WERI-Rb-1 (cell line): Measurements from ENCODE around the gene PDE4A.
A peak's percentile ranks its signal among the peaks of the same experiment; 100 is the strongest.
"Not testable (repeated sequence)": the region's sequence is repeated elsewhere in the genome, so short reads cannot be mapped to it uniquely, and the experiment has no call there.

ENCODE experiments used
- DNase-seq: peaks from one replicate; pipeline ENCODE4 v3.0.0-alpha.2; 2020
- H3K27ac ChIP-seq: fragments of 250-450 bp; sonication (Bioruptor Pico); 2 replicates; pipeline ENCODE4 v1.5.1; 2020; ENCODE audit warnings: mild to moderate bottlenecking, moderate library complexity
- H3K27me3 ChIP-seq: fragments of 250-450 bp; sonication (Bioruptor Pico); 2 replicates; pipeline ENCODE4 v1.5.1; 2021; ENCODE audit warnings: mild to moderate bottlenecking, low read depth, moderate library complexity; ENCODE audit not compliant: insufficient read depth, severe bottlenecking
- H3K36me3 ChIP-seq: fragments of 250-450 bp; sonication (Bioruptor Pico); 2 replicates; pipeline ENCODE4 v1.5.1; 2020; ENCODE audit warnings: mild to moderate bottlenecking, moderate library complexity
- H3K4me3 ChIP-seq: 2 replicates; pipeline ENCODE4 v1.5.1; 2011; ENCODE audit warnings: low read depth, mild to moderate bottlenecking, control low read depth, low read length
- H3K9me3 ChIP-seq: fragments of 250-450 bp; sonication (Bioruptor Pico); 2 replicates; pipeline ENCODE4 v1.5.1; 2021; ENCODE audit warnings: mild to moderate bottlenecking, moderate library complexity; ENCODE audit not compliant: severe bottlenecking
- CTCF ChIP-seq: IDR thresholded peaks from 2 replicates; pipeline ENCODE4 v1.5.1; 2011; ENCODE audit warnings: low read depth, mild to moderate bottlenecking, control low read depth, inconsistent platforms, low read length

PDE4A gene

DNA sequence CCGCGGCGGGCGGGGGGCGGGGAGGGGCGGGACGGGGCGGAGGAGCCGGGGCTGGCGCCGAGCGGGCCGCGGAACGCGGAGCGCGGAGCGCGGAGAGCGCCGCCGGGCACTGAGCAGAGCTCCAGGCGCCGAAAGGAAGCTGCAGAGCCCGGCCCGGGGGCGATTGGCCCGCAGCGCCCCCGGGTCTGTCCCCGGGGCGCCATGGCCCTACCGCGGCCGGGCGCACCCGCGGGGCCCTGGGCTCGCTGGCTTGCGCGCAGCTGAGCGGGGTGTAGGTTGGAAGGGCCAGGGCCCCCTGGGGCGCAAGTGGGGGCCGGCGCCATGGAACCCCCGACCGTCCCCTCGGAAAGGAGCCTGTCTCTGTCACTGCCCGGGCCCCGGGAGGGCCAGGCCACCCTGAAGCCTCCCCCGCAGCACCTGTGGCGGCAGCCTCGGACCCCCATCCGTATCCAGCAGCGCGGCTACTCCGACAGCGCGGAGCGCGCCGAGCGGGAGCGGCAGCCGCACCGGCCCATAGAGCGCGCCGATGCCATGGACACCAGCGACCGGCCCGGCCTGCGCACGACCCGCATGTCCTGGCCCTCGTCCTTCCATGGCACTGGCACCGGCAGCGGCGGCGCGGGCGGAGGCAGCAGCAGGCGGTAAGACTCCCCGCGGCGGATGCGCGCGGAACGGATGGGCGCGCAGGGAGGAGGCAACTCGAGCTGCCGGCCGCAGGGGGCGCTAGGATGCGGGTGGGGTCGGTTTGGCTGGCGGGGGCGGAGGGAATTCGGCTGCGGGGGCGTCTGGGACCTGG lies at the start of gene PDE4A:
Gene PDE4A (plus strand): TSS at position 95 of the 796 bp plus-strand sequence. CDS start 227 bp downstream, at position 322.
- peak; percentile 80 for TF ChIP-seq CTCF
- H3K36me3 ChIP-seq: no peaks in the 10 kb centered on the region
- peaks cover 2% of the 10 kb centered on the region for H3K9me3 ChIP-seq
- H3K4me3 ChIP-seq: peak within 1 kb of the TSS; percentile 66
- peaks cover 5% of the 10 kb centered on the region for H3K27me3 ChIP-seq
- peak; percentile 77 for DNase-seq
- H3K27ac ChIP-seq: peak within 1 kb of the TSS; percentile 78

DNA sequence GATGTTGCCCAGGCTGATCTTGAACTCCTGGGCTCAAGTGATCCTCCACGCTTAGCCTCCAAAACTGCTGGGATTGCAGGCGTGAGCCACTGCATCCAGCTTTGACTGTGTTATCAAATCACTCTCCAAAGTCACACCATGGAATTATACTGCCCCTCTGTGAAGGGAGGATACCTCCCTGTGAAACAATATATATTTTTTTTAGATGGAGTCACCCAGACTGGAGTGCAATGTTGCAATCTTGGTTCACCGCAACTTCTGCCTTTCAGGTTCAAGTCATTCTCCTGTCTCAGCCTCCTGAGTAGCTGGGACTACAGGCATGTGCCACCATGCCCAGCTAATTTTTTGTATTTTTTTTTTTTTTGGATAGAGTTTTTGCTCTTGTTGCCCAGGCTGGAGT lies 47.6 kb upstream of the PDE4A start:
- no peaks in the 10 kb centered on the region for H3K27me3 ChIP-seq
- DNase-seq: no peak
- no peak for TF ChIP-seq CTCF
- H3K9me3 ChIP-seq: no peaks in the 10 kb centered on the region
- no peak overlapping the region for H3K4me3 ChIP-seq
- H3K27ac ChIP-seq: no peak overlapping the region
- peaks cover 42% of the 10 kb centered on the region for H3K36me3 ChIP-seq

GRCh38 chr19:10374931-10375330 lies 45.4 kb upstream of the PDE4A start:
- H3K4me3 ChIP-seq: no peak overlapping the region
- H3K36me3 ChIP-seq: peaks cover 35% of the 10 kb centered on the region
- DNase-seq: no peak
- no peaks in the 10 kb centered on the region for H3K9me3 ChIP-seq
- H3K27me3 ChIP-seq: no peaks in the 10 kb centered on the region
- H3K27ac ChIP-seq: no peak overlapping the region
- no peak for TF ChIP-seq CTCF

DNA sequence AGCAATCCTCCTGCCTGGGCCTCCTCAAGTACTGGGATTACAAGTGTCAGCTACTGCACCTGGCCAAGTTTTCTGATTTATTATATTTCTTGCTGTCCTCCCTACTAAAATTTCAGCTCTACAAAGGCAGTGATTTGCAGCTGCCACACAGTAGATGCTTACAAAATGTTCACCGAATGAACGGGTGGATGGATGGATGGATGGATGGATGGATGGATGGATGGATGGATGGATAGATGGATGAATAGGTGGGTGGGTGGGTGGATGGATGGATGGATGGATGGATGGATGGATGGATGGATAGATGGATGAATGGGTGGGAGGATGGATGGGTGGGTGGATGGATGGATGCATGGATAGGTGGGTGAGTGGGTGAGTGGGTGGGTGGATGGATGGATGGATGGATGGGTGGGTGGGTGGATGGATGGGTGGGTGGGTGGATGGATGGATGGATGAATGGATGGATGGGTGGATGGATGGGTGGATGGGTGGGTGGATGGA lies 43.1 kb upstream of the PDE4A start:
- H3K27me3 ChIP-seq, H3K9me3 ChIP-seq, DNase-seq, H3K27ac ChIP-seq, H3K4me3 ChIP-seq: not testable (repeated sequence)
- peaks cover 32% of the 10 kb centered on the region for H3K36me3 ChIP-seq

DNA sequence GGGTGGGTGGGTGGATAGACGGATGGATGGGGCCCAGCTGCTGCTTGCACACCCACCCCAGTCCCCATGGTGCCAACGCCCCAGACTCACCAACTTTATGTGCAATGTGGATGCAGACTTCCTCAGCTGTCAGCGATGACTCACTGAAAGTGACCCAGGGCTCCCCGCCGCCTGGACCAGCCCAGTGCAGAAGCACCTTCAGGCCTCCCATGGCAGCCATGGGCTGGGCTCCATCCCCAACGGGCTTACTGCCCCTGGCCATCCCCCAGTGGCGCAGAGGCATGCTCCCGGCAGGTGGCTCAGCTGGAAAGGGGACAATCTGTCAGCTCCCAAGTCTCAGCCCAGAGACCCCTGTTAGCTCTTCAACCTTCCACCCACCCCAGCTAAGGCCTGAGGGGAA lies 42.2 kb upstream of the PDE4A start:
- DNase-seq: no peak
- no peak for TF ChIP-seq CTCF
- Histone ChIP-seq H3K27me3 (no peaks in the 10 kb centered on the region), H3K4me3 (no peak overlapping the region), H3K36me3 (peaks cover 32% of the 10 kb centered on the region), H3K9me3 (no peaks in the 10 kb centered on the region), H3K27ac (no peak overlapping the region)

DNA sequence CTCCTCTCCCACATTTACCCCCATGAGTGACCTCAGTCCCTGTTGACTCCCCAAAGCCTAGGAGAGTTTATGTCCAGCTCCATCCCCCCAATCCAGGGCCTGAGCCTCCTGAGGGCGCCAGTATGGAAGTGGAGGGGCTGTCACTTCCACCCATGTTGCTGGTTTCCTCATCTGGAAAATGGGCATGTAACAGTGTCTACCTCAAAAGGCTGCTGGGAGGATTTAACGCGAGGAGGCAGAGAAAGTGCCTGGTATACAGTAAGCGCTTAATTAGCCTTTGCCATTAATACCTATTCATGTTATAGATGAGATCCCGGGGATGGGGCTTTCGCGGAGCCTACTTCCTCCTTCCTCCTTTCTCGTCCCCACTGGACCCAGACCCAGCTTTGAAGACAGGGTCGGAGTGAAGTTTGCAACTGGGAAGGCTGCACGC lies 40.4 kb upstream of the PDE4A start:
- Histone ChIP-seq H3K4me3 (peak overlapping the region; percentile 88), H3K36me3 (peaks cover 19% of the 10 kb centered on the region), H3K27ac (peak overlapping the region; percentile 75), H3K9me3 (no peaks in the 10 kb centered on the region), H3K27me3 (no peaks in the 10 kb centered on the region)
- TF ChIP-seq CTCF: no peak
- DNase-seq: no peak
